ENCODE measurements around the gene CELSR1.
"Not testable (repeated sequence)": the region's sequence is repeated elsewhere in the genome, so short reads cannot be mapped to it uniquely, and the experiment has no call there.

CELSR1 gene

DNA sequence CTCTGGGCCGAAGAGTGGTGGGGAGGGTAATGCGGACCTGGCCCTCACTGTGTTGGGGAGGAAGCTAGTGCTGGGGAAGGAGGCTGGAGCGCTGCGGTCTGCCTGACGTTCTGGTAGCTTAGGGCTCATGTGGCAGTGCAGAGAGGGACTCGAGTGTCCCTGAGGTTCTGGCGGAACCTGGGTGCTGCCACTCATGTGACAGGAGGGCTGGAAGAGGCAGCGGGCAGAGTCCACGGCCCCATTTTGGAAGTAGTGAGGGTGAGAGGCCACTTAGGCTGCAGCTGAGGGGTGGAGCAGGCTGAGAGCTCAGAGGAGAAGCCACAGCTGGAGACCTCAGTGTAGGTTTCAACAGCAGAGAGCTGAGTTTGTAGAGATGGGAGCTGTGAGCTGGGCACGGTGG, 218.1 kb downstream of the CELSR1 start:
- DNase-seq (ENCODE audit: low read depth) = no peak

DNA sequence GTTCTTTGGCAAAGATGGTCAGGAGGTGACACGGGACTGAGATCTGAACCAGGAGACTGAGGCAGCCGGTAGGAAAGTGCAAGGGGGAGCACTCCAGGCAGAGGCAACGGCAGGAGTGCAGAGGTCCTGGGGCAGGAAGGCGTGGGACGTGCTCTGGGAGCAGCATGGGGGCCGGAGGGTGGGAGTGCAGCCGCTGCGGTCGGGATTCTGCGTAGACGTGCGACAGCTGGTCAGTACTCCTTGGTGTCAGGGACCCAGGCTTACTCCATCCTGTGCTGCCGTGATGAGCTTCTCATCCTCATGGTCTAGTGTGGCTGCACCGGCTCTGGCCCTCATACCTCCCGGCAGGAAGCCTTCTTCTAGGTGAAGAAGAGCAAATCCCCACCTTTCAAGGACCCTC, 218.8 kb downstream of the CELSR1 start:
- no peak for DNase-seq (ENCODE audit: low read depth)

DNA sequence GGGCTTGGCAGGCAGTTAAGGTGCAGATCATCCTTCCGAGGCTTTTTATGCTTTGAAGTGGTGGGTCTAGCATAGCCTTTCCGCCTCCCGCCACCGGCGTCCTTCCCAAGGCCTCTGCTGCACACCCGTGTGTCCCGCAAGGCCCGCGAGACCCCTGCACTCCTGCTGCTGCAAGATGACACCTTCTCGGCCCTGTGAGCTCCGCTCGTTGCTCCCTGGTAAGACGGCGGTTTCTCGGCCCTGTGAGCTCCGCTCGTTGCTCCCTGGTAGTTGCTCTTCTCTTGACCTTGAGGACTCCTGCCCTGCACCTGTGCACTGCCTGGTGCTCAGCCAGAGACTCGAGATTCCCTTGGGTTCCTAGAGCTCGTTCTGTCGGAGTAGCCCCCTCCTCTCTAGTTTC, 219.8 kb downstream of the CELSR1 start:
- no peak for DNase-seq (ENCODE audit: low read depth)

DNA sequence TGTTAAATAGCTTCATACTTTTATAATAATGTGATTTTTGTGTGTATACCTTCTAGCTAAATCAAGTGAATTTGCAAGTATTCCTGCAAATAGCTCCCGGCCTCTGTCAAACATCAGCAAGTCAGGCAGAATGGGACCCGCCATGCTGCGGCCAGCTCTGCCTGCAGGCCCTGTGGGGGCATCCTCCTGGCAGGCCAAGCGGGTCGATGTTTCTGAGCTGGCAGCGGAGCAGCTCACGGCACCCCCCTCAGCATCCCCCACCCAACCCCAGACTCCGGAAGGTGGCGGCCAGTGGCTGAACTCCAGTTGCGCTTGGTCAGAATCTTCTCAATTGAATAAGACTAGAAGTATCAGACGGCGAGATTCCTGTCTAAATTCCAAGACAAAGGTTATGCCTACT, 221.4 kb downstream of the CELSR1 start:
- no peak for DNase-seq (ENCODE audit: low read depth)

DNA sequence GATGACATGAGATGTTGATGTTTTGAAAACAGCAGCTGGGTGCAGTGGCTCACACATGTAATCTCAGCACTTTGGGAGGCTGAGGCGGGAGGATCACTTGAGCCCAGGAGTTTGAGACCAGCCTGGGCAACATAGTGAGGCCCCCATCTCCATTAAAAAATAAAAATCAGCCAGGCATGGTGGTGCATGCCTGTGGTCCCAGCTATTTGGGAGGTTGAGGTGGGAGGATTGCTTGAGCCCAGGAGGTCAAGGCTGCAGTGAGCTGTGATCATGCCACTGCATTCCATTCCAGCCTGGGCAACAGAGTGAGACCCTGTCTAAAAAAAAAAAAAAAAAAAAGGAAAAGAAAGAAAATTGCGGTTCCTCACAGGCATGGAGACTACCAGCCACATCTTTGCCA, 224.6 kb downstream of the CELSR1 start:
- not testable (repeated sequence) for DNase-seq (ENCODE audit: low read depth)

DNA sequence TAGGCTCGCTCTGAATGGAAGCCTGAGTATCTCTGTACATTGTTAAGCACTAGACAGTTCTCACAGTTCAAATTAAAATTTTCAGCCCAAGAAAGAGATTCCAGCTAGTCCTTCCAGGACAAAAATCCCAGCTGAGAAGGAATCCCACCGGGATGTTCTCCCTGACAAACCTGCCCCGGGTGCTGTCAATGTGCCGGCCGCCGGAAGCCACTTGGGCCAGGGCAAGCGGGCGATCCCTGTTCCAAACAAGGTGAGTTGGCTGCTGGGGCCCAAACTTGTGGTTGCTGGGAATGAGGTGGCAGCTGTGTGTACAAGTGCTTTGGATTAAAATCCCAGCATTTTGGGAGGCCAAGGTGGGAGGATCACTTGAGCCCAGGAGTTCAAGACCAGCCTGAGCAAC, 225.4 kb downstream of the CELSR1 start:
- DNase-seq (ENCODE audit: low read depth) = no peak
